ENCODE results near the gene MYO7A. TPM values are rescaled to one million over a fixed set of nuclear protein-coding genes. Genes with fewer than 3 reads are reported as not detected.

Gene MYO7A
- total and polyA plus RNA-seq, 2 experiments from 2014 or later = 1.8 to 5.4 TPM

- TF ChIP-seq ZNF462 (CRISPR knock-in tag; IDR thresholded peaks at IDR 0.05) (no peak), EZH2phosphoT487 (IDR thresholded peaks at IDR 0.05; ENCODE audit: unreplicated experiment) (no peak), ZNF331 (CRISPR knock-in tag; IDR thresholded peaks at IDR 0.05; ENCODE audit: low read depth) (no peak), ZNF114 (CRISPR knock-in tag; IDR thresholded peaks at IDR 0.05) (no peak), CTCF (conservative IDR thresholded peaks at IDR 0.05; ENCODE audit: low read depth in 2 of 2) (no peak), EZH2 (IDR thresholded peaks at IDR 0.05; ENCODE audit: low read depth, unreplicated experiment) (no peak)
Measured at GRCh38 chr11:77207618-77208313, 79.7 kb downstream of the MYO7A start (continued).

GRCh38 chr11:77208535-77208934, 80.5 kb downstream of the MYO7A start:
- H3K27me3 Mint-ChIP-seq (ENCODE audit: insufficient read depth, low read depth, poor library complexity) = peaks cover 8% of the 10 kb centered on the region
- Histone ChIP-seq H3K27me3 (ENCODE audit: insufficient read depth) (no peaks in the 10 kb centered on the region), H3F3A (replicated peaks; ENCODE audit: low read depth) (no peaks in the 10 kb centered on the region), H3K4me3 (no peak overlapping the region), H3K4me1 (ENCODE audit: insufficient read depth) (no peaks in the 10 kb centered on the region), H4K20me1 (replicated peaks; ENCODE audit: insufficient read depth) (no peaks in the 10 kb centered on the region), H3K27ac (ENCODE audit: low read depth) (no peak overlapping the region), H3K79me2 (replicated peaks; ENCODE audit: insufficient read depth) (no peaks in the 10 kb centered on the region), H2AFZ (no peak overlapping the region), H3K4me2 (no peak overlapping the region), H3K9me2 (ENCODE audit: insufficient read depth) (no peaks in the 10 kb centered on the region), H3K36me3 (ENCODE audit: insufficient read depth) (no peaks in the 10 kb centered on the region)
- ATAC-seq (no peak), DNase-seq (ENCODE audit: low spot score) (no peak)
- TF ChIP-seq POLR2AphosphoS5 (IDR thresholded peaks at IDR 0.05; ENCODE audit: low read depth) = no peak
- H3K9me3 Mint-ChIP-seq = no peaks in the 10 kb centered on the region; the same call in 1 of the 3 replicates
- no peak overlapping the region for H3K27ac Mint-ChIP-seq
- no peak overlapping the region for H3K4me3 Mint-ChIP-seq
- H3K36me3 Mint-ChIP-seq (ENCODE audit: low read depth) = no peaks in the 10 kb centered on the region; the same call in 2 of the 3 replicates
- peaks cover 3% of the 10 kb centered on the region; the same call in 1 of the 3 replicates for H3K4me1 Mint-ChIP-seq
